ENCODE measurements around the gene ZNF14.

DNA sequence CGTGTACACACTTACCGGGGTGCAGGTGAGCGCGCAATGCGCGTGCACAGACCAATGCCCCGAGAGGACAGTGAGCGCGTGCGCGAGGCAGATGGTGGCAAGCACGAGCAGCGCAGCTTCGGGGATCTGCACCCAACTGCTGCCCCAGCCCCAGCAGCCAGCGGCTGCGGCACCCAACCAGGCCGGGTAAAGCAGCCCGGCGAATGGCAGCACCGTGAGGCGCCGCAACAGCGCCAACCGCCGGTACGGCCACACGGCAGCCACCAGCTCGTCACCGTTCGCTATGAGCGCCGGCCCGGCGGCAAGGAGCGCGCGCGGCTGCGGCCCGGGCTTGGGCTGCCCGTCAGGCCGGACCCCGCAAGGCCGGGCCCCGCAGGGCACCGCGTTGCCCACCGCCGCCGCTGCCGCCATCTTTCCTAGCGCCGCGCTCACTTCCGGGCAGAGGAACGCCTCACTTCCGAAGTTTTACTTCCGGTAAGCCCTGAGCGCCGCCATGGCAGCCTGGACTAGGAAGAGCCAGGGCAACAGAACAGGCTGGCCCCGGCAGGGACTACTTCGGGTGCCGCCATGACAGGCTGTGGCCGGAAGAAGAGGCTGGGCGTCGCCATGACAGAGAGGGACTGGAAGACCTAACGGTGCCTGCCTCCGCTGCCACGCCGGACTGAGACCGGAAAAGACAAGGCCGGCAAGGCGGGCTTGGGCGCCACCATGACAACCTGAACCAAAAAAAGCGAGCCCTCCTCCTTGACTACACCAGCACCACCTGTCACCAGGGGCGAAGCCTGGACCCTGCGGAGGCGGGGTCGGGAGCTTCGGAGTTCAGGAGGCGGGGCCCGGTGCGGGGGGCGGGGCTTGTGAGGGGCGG, 69.4 kb downstream of the ZNF14 start, which contains the start of gene ATP13A1:
- TF ChIP-seq, protein P1, sequence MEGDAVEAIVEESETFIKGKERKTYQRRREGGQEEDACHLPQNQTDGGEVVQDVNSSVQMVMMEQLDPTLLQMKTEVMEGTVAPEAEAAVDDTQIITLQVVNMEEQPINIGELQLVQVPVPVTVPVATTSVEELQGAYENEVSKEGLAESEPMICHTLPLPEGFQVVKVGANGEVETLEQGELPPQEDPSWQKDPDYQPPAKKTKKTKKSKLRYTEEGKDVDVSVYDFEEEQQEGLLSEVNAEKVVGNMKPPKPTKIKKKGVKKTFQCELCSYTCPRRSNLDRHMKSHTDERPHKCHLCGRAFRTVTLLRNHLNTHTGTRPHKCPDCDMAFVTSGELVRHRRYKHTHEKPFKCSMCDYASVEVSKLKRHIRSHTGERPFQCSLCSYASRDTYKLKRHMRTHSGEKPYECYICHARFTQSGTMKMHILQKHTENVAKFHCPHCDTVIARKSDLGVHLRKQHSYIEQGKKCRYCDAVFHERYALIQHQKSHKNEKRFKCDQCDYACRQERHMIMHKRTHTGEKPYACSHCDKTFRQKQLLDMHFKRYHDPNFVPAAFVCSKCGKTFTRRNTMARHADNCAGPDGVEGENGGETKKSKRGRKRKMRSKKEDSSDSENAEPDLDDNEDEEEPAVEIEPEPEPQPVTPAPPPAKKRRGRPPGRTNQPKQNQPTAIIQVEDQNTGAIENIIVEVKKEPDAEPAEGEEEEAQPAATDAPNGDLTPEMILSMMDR (IDR thresholded peaks at IDR 0.05): no peak
- TF ChIP-seq, protein P2, sequence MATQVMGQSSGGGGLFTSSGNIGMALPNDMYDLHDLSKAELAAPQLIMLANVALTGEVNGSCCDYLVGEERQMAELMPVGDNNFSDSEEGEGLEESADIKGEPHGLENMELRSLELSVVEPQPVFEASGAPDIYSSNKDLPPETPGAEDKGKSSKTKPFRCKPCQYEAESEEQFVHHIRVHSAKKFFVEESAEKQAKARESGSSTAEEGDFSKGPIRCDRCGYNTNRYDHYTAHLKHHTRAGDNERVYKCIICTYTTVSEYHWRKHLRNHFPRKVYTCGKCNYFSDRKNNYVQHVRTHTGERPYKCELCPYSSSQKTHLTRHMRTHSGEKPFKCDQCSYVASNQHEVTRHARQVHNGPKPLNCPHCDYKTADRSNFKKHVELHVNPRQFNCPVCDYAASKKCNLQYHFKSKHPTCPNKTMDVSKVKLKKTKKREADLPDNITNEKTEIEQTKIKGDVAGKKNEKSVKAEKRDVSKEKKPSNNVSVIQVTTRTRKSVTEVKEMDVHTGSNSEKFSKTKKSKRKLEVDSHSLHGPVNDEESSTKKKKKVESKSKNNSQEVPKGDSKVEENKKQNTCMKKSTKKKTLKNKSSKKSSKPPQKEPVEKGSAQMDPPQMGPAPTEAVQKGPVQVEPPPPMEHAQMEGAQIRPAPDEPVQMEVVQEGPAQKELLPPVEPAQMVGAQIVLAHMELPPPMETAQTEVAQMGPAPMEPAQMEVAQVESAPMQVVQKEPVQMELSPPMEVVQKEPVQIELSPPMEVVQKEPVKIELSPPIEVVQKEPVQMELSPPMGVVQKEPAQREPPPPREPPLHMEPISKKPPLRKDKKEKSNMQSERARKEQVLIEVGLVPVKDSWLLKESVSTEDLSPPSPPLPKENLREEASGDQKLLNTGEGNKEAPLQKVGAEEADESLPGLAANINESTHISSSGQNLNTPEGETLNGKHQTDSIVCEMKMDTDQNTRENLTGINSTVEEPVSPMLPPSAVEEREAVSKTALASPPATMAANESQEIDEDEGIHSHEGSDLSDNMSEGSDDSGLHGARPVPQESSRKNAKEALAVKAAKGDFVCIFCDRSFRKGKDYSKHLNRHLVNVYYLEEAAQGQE (IDR thresholded peaks at IDR 0.05; ENCODE audit: insufficient read depth in 1 of 2, low read depth in 2 of 2, low read length in 1 of 2): 0 out of 4 replicates have a peak, but pooled peaks of 1 of the 2 experiments have one; percentile 42
- TF ChIP-seq POLR2AphosphoS5 (IDR thresholded peaks at IDR 0.05; ENCODE audit: low read depth, low read length) (no peak; the same call in none of the 2 replicates), TCF7L2 (IDR thresholded peaks at IDR 0.05; ENCODE audit: low read depth, low read length) (peak; percentile 74), SIN3A (IDR thresholded peaks at IDR 0.05; ENCODE audit: borderline replicate concordance, insufficient read depth, low read depth, low read length) (no peak)

All from Panc1 (cell line).